Keratinocyte (primary cell): ENCODE results near the gene RASD1.

ENCODE experiments used
- CTCF ChIP-seq, 3 experiments: IDR thresholded peaks in 1 of 3; conservative IDR thresholded peaks in 1 of 3; optimal IDR thresholded peaks in 1 of 3; 2 replicates in 2 of 3; 3 replicates in 1 of 3; pipeline versions ENCODE3 to v1.5.1; 2011; ENCODE audit warnings: low read length in 3 of 3, mild to moderate bottlenecking in 3 of 3, moderate library complexity in 2 of 3, control low read depth in 1 of 3, inconsistent platforms in 1 of 3; ENCODE audit not compliant: insufficient read depth in 2 of 3; ENCODE audit errors: extremely low read depth in 1 of 3
- EZH2 ChIP-seq: IDR thresholded peaks from one replicate; pipeline ENCODE4 v1.6.1; 2012; ENCODE audit warnings: inconsistent platforms, mild to moderate bottlenecking, low read length, moderate library complexity

- TF ChIP-seq CTCF (optimal IDR thresholded peaks at IDR 0.05 in 1 of 3, IDR thresholded peaks at IDR 0.05 in 1 of 3, conservative IDR thresholded peaks at IDR 0.05 in 1 of 3; ENCODE audit: extremely low read depth in 1 of 3, insufficient read depth in 2 of 3, low read length in 3 of 3): no peak
- no peak for TF ChIP-seq EZH2
These were observed 43.4 kb upstream of the RASD1 start for GRCh38 chr17:17539591-17539990.
